Measurements from ENCODE around the gene PINK1.
A peak's percentile ranks its signal among the peaks of the same experiment; 100 is the strongest.

The PINK1 gene

GRCh38 chr1:20610970-20611369 lies 22.3 kb upstream of the PINK1 start:
- no peak for DNase-seq (ENCODE audit: low read depth)

GRCh38 chr1:20611652-20612051 lies 21.6 kb upstream of the PINK1 start:
- no peak for DNase-seq (ENCODE audit: low read depth)

- DNase-seq (ENCODE audit: low read depth) = no peak
These were observed 21.0 kb upstream of the PINK1 start for GRCh38 chr1:20612221-20612746.

- DNase-seq (ENCODE audit: low read depth) = no peak
These were observed 19.1 kb upstream of the PINK1 start for GRCh38 chr1:20614131-20614579.

- no peak for DNase-seq (ENCODE audit: low read depth)
These were observed 17.1 kb upstream of the PINK1 start for GRCh38 chr1:20615946-20616846.

GRCh38 chr1:20616847-20617487 lies 16.3 kb upstream of the PINK1 start:
- DNase-seq (ENCODE audit: low read depth) = no peak

GRCh38 chr1:20618550-20618949 lies 14.7 kb upstream of the PINK1 start:
- no peak for DNase-seq (ENCODE audit: low read depth)

GRCh38 chr1:20619999-20620398 lies 13.3 kb upstream of the PINK1 start:
- no peak for DNase-seq (ENCODE audit: low read depth)

- no peak for DNase-seq (ENCODE audit: low read depth)
These were observed 12.2 kb upstream of the PINK1 start for GRCh38 chr1:20621012-20621411.

- DNase-seq (ENCODE audit: low read depth) = no peak
These were observed 8.5 kb upstream of the PINK1 start for GRCh38 chr1:20624709-20625108.

- DNase-seq (ENCODE audit: low read depth) = no peak
These were observed 7.8 kb upstream of the PINK1 start for GRCh38 chr1:20625176-20626097.

- DNase-seq (ENCODE audit: low read depth) = no peak
These were observed 7.2 kb upstream of the PINK1 start for GRCh38 chr1:20626098-20626427.

- no peak for DNase-seq (ENCODE audit: low read depth)
These were observed 6.7 kb upstream of the PINK1 start for GRCh38 chr1:20626524-20626923.

GRCh38 chr1:20630729-20631128 lies 2.5 kb upstream of the PINK1 start:
- DNase-seq (ENCODE audit: low read depth) = no peak

- no peak for DNase-seq (ENCODE audit: low read depth)
These were observed 872 bp upstream of the PINK1 start for GRCh38 chr1:20632386-20632785.

GRCh38 chr1:20634065-20634593 lies 871 bp downstream of the PINK1 start:
- no peak for DNase-seq (ENCODE audit: low read depth)

- no peak for DNase-seq (ENCODE audit: low read depth)
These were observed 1.4 kb downstream of the PINK1 start for GRCh38 chr1:20634594-20635084.

- DNase-seq (ENCODE audit: low read depth) = no peak
These were observed 3.6 kb downstream of the PINK1 start for GRCh38 chr1:20636785-20637347.

GRCh38 chr1:20640183-20640597 lies 6.9 kb downstream of the PINK1 start:
- DNase-seq (ENCODE audit: low read depth) = peak; percentile 31

- no peak for DNase-seq (ENCODE audit: low read depth)
These were observed 8.7 kb downstream of the PINK1 start for GRCh38 chr1:20641975-20642374.

GRCh38 chr1:20643080-20643479 lies 9.8 kb downstream of the PINK1 start:
- no peak for DNase-seq (ENCODE audit: low read depth)

All from stimulated activated CD8-positive, alpha-beta memory T cell treated with anti-CD3 and anti-CD28 coated beads, Interleukin-7, amount 100 ng/mL, for 24 hours (primary cell).